DOHH2 (cell line): ENCODE data around the gene MCAT.

Experiments
- H3F3A ChIP-seq: fragments of 200-600 bp; sonication (generic), shearing (Covaris generic); 2 replicates; pipeline ENCODE4 v1.6.0; 2016; ENCODE audit warnings: antibody characterized with exemption, mild to moderate bottlenecking; ENCODE audit not compliant: control insufficient read depth, insufficient read depth
- H3K27ac ChIP-seq: fragments of 200-600 bp; sonication (generic); 2 replicates; pipeline ENCODE4 v1.5.1; 2014; ENCODE audit warnings: low read depth, mild to moderate bottlenecking, low read length, moderate library complexity
- H3K27me3 ChIP-seq: fragments of 200-600 bp; sonication (generic); 2 replicates; pipeline ENCODE4 v1.6.1; 2014; ENCODE audit warnings: mild to moderate bottlenecking, low read length, mixed read lengths; ENCODE audit not compliant: control insufficient read depth
- H3K36me3 ChIP-seq: fragments of 200-600 bp; sonication (generic); 2 replicates; pipeline ENCODE4 v1.6.1; 2014; ENCODE audit warnings: mild to moderate bottlenecking, low read length, moderate library complexity, mixed read lengths; ENCODE audit not compliant: control insufficient read depth
- H3K4me1 ChIP-seq: fragments of 200-600 bp; sonication (generic); 2 replicates; pipeline ENCODE4 v1.6.1; 2014; ENCODE audit warnings: mild to moderate bottlenecking, low read length, mixed read lengths; ENCODE audit not compliant: control insufficient read depth
- H3K4me2 ChIP-seq: fragments of 200-600 bp; sonication (generic); 2 replicates; pipeline ENCODE4 v1.6.0; 2014; ENCODE audit warnings: mild to moderate bottlenecking, low read length, moderate library complexity
- H3K4me3 ChIP-seq: fragments of 200-600 bp; sonication (generic); 2 replicates; pipeline ENCODE4 v1.5.1; 2014; ENCODE audit warnings: mild to moderate bottlenecking, low read length, mixed read lengths
- H3K79me2 ChIP-seq: fragments of 200-600 bp; sonication (generic); 2 replicates; pipeline ENCODE4 v1.6.1; 2014; ENCODE audit warnings: mild to moderate bottlenecking, low read length, mixed read lengths; ENCODE audit not compliant: control insufficient read depth
- H3K9me2 ChIP-seq: fragments of 200-600 bp; sonication (generic); replicated peaks from 2 replicates; pipeline ENCODE4 v1.6.1; 2014; ENCODE audit warnings: mild to moderate bottlenecking, low read length, mixed read lengths; ENCODE audit not compliant: control insufficient read depth
- H3K9me3 ChIP-seq: fragments of 200-600 bp; sonication (generic); 2 replicates; pipeline ENCODE4 v1.6.1; 2014; ENCODE audit warnings: antibody characterized with exemption, low read length, mixed read lengths; ENCODE audit not compliant: control insufficient read depth, insufficient read depth
- H4K20me1 ChIP-seq: fragments of 200-600 bp; sonication (generic); 2 replicates; pipeline ENCODE4 v1.6.0; 2014; ENCODE audit warnings: low read depth, mild to moderate bottlenecking, antibody characterized with exemption, low read length, moderate library complexity; ENCODE audit not compliant: control insufficient read depth, insufficient read depth
- CTCF ChIP-seq: fragments of 200-600 bp; sonication (generic); IDR thresholded peaks from one replicate; pipeline ENCODE4 v1.5.1; 2014; ENCODE audit warnings: antibody characterized with exemption, mild to moderate bottlenecking, low read depth, low read length; ENCODE audit not compliant: poor library complexity, severe bottlenecking
- EZH2phosphoT487 ChIP-seq: fragments of 200-600 bp; sonication (generic); IDR thresholded peaks from 2 replicates; pipeline ENCODE4 v1.6.1; 2017; ENCODE audit warnings: borderline replicate concordance, mild to moderate bottlenecking, antibody characterized with exemption, low read length, moderate library complexity, mixed read lengths

Gene MCAT

GRCh38 chr22:43127166-43127908 lies 15.9 kb downstream of the MCAT start:
- Histone ChIP-seq H3K9me3 (no peaks in the 10 kb centered on the region), H3K79me2 (no peaks in the 10 kb centered on the region), H3K4me2 (no peak overlapping the region), H3K36me3 (peaks cover 3% of the 10 kb centered on the region; the same call in 1 of the 2 replicates), H3K9me2 (no peaks in the 10 kb centered on the region), H4K20me1 (0 out of 2 replicates have a peak, but pooled peaks cover 2% of the 10 kb centered on the region), H3K27me3 (peaks cover under 1% of the 10 kb centered on the region; the same call in 1 of the 2 replicates), H3K4me3 (no peak overlapping the region), H3K4me1 (peaks cover 22% of the 10 kb centered on the region), H3K27ac (no peak overlapping the region), H3F3A (no peaks in the 10 kb centered on the region; the same call in 1 of the 2 replicates)
- TF ChIP-seq EZH2phosphoT487, result no peak
- no peak for TF ChIP-seq CTCF

DNA sequence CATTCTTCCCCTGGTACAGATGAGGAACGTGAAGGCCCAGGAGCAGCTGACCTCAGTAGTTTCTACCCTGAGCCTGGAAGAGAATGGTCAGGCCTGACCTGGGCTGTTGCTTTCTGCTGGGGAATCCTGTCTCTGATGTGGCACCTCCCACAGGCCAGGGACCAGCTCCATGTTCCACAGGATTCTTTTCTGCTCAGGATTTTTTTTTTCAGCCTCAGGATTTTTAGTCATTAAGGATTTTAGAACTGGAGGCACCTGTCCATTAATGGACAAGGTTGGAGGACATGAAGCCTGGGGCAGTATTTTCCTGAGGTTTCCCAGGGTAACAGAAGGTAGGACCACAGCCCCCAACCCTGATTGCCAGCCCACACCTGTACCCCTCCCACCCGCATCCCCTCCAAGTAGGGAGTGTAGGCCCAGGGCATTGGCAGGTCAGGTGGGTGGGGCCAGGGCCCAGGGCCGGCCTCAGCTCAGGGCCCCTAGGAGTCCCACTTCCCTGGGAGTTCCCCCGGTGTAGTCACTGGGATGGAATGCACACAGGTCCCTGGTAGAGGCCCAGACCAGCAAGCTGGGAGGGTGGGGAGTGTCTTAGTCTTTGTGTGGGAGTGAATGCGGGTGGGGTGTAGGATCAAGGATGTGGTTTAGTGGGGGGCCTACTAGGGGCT lies 16.6 kb downstream of the MCAT start:
- H3F3A ChIP-seq, result no peaks in the 10 kb centered on the region; the same call in 1 of the 2 replicates
- peaks cover 22% of the 10 kb centered on the region for H3K4me1 ChIP-seq
- H3K9me2 ChIP-seq, result no peaks in the 10 kb centered on the region
- no peak for TF ChIP-seq CTCF
- no peak for TF ChIP-seq EZH2phosphoT487
- no peaks in the 10 kb centered on the region for H3K9me3 ChIP-seq
- H3K4me2 ChIP-seq, result no peak overlapping the region
- H3K36me3 ChIP-seq, result no peaks in the 10 kb centered on the region
- 0 out of 2 replicates have a peak, but pooled peaks cover 2% of the 10 kb centered on the region for H4K20me1 ChIP-seq
- peaks cover 7% of the 10 kb centered on the region for H3K27me3 ChIP-seq
- H3K27ac ChIP-seq, result no peak overlapping the region
- no peak overlapping the region for H3K4me3 ChIP-seq
- no peaks in the 10 kb centered on the region for H3K79me2 ChIP-seq

DNA sequence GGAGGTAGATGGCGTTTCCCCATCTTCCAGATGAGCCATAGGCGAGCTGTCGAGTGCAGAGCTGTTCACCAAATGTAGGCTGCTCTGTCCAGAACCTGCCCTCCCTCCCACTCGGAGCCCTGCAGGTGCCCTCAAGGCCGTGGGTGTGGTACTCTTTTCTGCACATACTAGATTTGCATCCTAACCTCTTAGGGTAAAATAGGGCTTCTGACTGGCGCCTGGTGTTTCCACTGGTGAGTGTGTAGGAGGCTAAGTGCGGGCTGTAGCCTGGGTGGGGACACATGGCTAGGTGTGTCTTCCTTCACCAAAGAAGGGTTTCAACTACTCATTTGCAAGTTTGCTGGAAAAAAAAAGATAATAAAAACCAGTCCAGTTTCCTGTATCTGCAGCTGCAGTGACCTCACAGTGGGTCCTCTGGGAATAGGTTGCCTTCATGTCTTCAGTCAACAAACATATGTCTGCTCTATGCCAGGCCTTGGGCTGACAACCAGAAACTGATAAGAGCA lies 24.2 kb downstream of the MCAT start:
- Histone ChIP-seq H3K36me3 (no peaks in the 10 kb centered on the region), H3K27me3 (peaks cover 26% of the 10 kb centered on the region), H3K79me2 (no peaks in the 10 kb centered on the region), H3F3A (no peaks in the 10 kb centered on the region), H3K4me1 (peaks cover 34% of the 10 kb centered on the region), H3K4me3 (peak overlapping the region; percentile 43), H3K9me3 (no peaks in the 10 kb centered on the region), H3K27ac (0 out of 2 replicates have a peak overlapping the region, but pooled peaks have one; percentile 2), H3K4me2 (peak overlapping the region; percentile 67), H3K9me2 (no peaks in the 10 kb centered on the region), H4K20me1 (no peaks in the 10 kb centered on the region)
- TF ChIP-seq EZH2phosphoT487, result no peak
